SJSA1 (cell line): ENCODE data around the gene WDFY3. TPM values are rescaled to one million over a fixed set of nuclear protein-coding genes. Genes with fewer than 3 reads are reported as not detected.
"Not testable (repeated sequence)": the region's sequence is repeated elsewhere in the genome, so short reads cannot be mapped to it uniquely, and the experiment has no call there.

Experiments used
- DNase-seq, 2 experiments: peaks; one replicate each; pipeline ENCODE4 v3.0.0-alpha.2; 2015 to 2020; ENCODE audit warnings: low spot score in 2 of 2, low read depth in 1 of 2
- H3K27ac ChIP-seq: fragments of 250-450 bp; sonication (Bioruptor Pico); 2 replicates; pipeline ENCODE4 v1.5.1; 2020; ENCODE audit warnings: mild to moderate bottlenecking, moderate library complexity
- H3K27me3 ChIP-seq: fragments of 250-450 bp; sonication (Bioruptor Pico); replicated peaks from 2 replicates; pipeline ENCODE4 v1.5.1; 2020; ENCODE audit warnings: mild to moderate bottlenecking, moderate library complexity
- H3K36me3 ChIP-seq: fragments of 250-450 bp; sonication (Bioruptor Pico); 2 replicates; pipeline ENCODE4 v1.5.1; 2020; ENCODE audit warnings: mild to moderate bottlenecking
- H3K4me1 ChIP-seq: fragments of 250-450 bp; sonication (Bioruptor Pico); replicated peaks from 2 replicates; pipeline ENCODE4 v1.6.1; 2021; ENCODE audit warnings: mild to moderate bottlenecking
- H3K4me3 ChIP-seq: fragments of 250-450 bp; sonication (Bioruptor Pico); 2 replicates; pipeline ENCODE4 v1.5.1; 2020; ENCODE audit warnings: mild to moderate bottlenecking
- H3K9me3 ChIP-seq: fragments of 250-450 bp; sonication (Bioruptor Pico); replicated peaks from 2 replicates; pipeline ENCODE4 v1.5.1; 2020; ENCODE audit warnings: mild to moderate bottlenecking
- total RNA-seq: library from RNA; depleted of rRNA; stranded (reverse); fragments of >200 nt; shearing (Covaris generic); gene quantifications from 2 replicates; pipeline ENCODE4 v1.2.3, GENCODE V29; 2014

Gene WDFY3
- total RNA-seq, 1 experiment from 2014 or later: 49.7 TPM

DNA sequence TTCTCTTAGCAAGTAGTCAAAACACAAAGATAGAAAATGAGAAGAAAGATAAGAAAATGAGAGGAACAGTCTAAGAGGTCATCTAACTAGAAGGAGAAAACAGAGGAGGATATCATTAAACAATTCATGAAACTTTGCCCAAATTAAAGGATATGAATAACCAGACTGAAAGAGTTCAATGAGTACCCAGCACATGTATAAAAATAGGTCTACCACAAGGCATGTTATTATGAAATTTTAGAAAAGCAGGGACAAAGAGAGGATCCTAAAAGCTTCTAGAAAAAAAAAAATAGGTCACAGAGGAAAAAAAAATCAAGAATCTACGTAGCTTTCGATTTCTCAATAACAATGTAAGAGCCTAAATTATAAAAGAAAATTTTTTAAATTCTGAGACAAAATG is 118.5 kb downstream of the WDFY3 start:
- H3K4me3 ChIP-seq: no peak overlapping the region
- no peak for DNase-seq

DNA sequence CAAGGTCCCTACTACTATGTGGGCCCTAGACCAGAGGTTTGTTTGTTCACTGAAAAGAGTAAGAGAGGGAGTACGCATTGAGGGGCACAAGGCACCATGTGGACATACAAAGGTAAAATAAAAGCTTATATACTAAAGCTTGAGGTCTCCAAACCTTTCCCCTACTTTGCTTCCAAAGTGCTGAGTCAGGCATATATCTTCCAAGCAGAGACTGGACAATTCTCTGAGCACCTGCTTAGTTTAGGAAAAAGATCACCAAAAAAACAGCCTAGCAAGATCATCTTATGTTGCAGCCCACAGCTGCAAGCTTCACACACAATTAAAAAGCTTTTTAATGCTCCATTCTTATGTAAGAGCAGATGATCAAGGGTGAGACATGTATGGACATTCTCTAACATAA is 119.5 kb downstream of the WDFY3 start:
- Histone ChIP-seq H3K4me3 (no peak overlapping the region), H3K36me3 (peaks cover 40% of the 10 kb centered on the region), H3K27ac (no peak overlapping the region), H3K27me3 (no peaks in the 10 kb centered on the region), H3K4me1 (peaks cover 33% of the 10 kb centered on the region), H3K9me3 (no peaks in the 10 kb centered on the region)
- DNase-seq: no peak

More for the DNA sequence above, 118.5 kb downstream of the WDFY3 start:
- Histone ChIP-seq H3K27ac (no peak overlapping the region), H3K27me3 (no peaks in the 10 kb centered on the region), H3K4me1 (peaks cover 37% of the 10 kb centered on the region), H3K36me3 (peaks cover 40% of the 10 kb centered on the region), H3K9me3 (no peaks in the 10 kb centered on the region)

DNA sequence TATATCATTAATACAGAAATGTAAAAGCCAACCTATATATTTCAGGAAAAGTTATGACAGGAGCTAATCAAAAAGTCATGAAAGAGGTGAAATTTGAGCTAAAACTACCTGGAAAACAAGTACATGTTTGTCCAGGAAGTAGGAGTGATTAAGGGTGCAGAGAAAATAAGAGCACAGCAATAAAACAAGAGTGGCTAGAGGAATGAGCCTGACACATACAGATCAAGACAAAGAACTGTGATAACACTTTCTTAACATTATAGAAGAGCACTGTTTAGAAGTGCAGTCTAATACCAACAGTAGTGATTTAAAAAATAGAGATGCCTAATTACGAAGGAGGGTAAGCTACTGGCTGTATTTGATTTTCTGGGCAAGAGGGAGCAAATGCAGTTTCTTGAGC is 125.1 kb downstream of the WDFY3 start:
- H3K4me1 ChIP-seq: peaks cover 17% of the 10 kb centered on the region
- no peak overlapping the region for H3K4me3 ChIP-seq
- no peak for DNase-seq
- H3K36me3 ChIP-seq: peaks cover 39% of the 10 kb centered on the region
- H3K27me3 ChIP-seq: no peaks in the 10 kb centered on the region
- H3K9me3 ChIP-seq: no peaks in the 10 kb centered on the region
- no peak overlapping the region for H3K27ac ChIP-seq

DNA sequence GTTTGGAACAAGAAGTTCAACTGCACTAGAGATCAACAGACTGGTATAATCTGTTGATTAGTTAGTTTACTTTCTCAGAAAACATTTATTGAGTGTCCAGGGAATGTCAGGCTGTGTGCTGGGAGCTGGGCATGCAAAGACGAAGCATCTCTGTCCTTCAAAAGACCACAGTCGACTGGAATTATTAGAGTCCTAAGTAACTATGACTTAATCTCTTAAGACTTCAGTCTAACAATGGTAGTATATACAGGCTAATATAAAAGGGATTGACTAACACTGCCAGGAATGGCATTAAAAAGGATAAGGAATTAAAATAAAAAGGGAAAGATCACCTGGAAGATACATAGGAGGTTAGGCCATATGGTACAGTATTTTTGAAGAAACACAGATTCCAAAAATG is 128.7 kb downstream of the WDFY3 start:
- peak overlapping the region; percentile 36 for H3K27ac ChIP-seq
- peaks cover 41% of the 10 kb centered on the region for H3K36me3 ChIP-seq
- no peaks in the 10 kb centered on the region for H3K9me3 ChIP-seq
- H3K27me3 ChIP-seq: no peaks in the 10 kb centered on the region
- DNase-seq: peak in 1 of 2 experiments; percentile 54
- H3K4me3 ChIP-seq: no peak overlapping the region
- H3K4me1 ChIP-seq: peaks cover 17% of the 10 kb centered on the region

DNA sequence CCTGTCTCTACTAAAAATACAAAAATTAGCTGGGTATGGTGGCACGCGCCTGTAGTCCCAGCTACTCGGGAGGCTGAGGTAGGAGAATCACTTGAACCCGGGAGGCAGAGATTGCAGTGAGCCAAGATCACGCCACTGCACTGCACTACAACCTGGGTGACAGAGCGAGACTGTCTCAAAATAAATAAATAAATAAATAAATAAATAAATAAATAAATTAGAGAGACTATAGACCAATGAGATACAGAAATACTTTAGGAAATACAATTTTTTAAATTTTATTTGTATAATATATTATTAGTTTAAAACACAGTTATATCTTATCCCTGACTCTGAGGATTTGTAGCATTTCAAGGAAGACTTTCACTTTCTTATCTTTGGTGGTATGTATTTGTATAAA is 136.9 kb downstream of the WDFY3 start:
- H3K27me3 ChIP-seq, H3K4me3 ChIP-seq, H3K4me1 ChIP-seq, H3K9me3 ChIP-seq, H3K27ac ChIP-seq, DNase-seq: not testable (repeated sequence)
- H3K36me3 ChIP-seq: peaks cover 37% of the 10 kb centered on the region

DNA sequence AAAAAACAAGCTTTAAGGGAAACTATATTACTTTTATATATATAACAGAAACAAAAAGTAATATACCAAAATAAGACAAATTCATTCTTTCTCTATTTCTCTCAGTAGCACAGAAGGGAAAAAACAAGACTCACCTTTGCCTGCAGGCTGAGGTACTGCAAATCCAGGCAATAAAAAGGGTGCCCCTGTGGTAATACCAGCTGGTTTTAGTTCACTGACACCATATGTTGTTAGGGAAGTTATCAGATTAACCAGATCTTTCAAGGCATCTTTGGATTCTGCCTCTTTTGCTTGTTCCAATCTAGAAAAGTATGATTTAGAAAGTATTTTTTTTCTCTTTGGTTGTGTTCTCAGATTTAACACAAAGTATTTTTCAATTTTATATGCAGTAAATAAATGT is 139.8 kb downstream of the WDFY3 start:
- Histone ChIP-seq H3K4me1 (no peaks in the 10 kb centered on the region), H3K27ac (no peak overlapping the region), H3K27me3 (no peaks in the 10 kb centered on the region), H3K4me3 (no peak overlapping the region), H3K9me3 (no peaks in the 10 kb centered on the region), H3K36me3 (peaks cover 42% of the 10 kb centered on the region)
- no peak for DNase-seq

DNA sequence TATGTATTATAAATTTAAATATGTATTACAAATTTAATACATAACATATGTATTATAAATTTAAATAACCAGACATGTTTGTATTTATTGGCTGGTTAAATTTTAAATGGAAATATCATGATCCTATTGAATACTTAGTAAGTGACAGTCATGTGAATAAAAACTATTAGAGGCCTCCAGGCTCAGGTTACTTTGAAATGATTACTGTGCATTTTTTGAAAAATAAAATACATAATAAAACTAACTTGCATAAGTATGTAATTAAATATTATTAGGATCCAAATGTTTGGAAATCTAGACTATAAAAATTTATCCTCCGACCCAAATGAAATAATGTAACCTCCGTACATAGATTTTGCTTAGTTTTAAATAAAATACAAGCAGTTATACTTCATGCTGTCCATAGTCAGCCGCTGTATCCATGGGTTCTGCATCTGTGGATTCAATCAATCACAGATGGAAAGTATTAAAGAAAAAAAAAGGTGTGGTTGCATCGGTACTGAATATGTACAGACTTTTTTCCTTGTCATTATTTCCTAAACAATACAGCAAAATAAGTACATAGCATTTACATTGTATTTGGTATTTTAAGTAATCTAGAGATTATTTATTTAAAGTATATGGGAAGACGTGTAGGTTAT is 140.7 kb downstream of the WDFY3 start:
- Histone ChIP-seq H3K27me3 (no peaks in the 10 kb centered on the region), H3K4me1 (no peaks in the 10 kb centered on the region), H3K9me3 (no peaks in the 10 kb centered on the region), H3K27ac (no peak overlapping the region), H3K36me3 (peaks cover 47% of the 10 kb centered on the region), H3K4me3 (no peak overlapping the region)
- no peak for DNase-seq

DNA sequence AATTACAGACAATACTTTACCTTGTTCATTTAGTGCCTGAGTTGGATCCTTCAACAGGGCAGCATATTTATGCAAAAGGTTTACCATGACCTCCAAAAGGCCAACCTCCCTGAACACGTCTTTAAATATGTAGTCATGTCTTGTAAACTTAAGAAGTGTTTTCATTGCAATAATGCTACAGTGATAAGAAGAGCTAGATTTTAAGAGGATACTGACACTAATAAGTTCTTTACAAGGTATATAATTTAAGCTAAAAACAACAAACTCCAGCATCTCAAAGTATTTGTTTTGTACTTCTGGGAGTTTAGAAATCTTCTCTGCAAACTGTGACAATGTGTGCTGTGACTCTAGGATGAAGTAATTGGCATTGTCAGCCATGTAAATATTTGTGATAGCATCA is 145.4 kb downstream of the WDFY3 start:
- Histone ChIP-seq H3K4me1 (no peaks in the 10 kb centered on the region), H3K27me3 (no peaks in the 10 kb centered on the region), H3K27ac (no peak overlapping the region), H3K36me3 (peaks cover 48% of the 10 kb centered on the region), H3K4me3 (no peak overlapping the region), H3K9me3 (no peaks in the 10 kb centered on the region)
- DNase-seq: no peak

DNA sequence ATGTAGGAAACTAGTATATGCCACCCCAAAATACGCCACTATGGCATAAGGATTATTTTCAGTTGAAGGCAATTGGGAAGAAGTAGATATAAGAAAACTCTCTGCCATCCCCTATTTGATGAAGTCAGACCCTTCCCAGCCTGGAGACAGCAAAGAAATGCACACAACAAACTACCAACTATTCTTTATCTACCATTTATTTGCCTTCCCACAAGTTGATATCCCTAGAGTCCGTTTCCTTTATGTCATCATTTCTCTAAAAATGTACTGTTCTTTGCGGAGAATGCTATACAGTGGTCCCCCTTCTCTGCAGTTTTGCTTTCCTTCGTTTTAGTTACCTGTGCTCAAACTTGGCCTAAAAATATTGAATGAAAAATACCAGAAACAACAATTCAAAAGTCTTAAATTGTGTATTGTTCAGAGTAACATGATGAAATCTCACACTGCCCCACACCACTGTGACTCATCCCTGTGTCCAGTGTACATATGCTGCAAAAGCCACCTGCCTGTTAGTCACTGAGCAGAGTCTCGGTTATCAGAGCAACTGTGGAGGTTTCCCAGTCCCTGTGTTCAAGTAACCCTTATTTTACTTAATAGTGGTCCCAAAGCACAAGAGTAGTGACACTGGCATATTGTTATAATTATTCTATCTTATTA is 152.3 kb downstream of the WDFY3 start:
- H3K4me1 ChIP-seq: peaks cover 3% of the 10 kb centered on the region; the same call in 1 of the 2 replicates
- DNase-seq: peak; percentile 12 to 50
- no peak overlapping the region for H3K4me3 ChIP-seq
- H3K27me3 ChIP-seq: no peaks in the 10 kb centered on the region
- H3K9me3 ChIP-seq: no peaks in the 10 kb centered on the region
- H3K27ac ChIP-seq: no peak overlapping the region
- H3K36me3 ChIP-seq: peaks cover 48% of the 10 kb centered on the region

DNA sequence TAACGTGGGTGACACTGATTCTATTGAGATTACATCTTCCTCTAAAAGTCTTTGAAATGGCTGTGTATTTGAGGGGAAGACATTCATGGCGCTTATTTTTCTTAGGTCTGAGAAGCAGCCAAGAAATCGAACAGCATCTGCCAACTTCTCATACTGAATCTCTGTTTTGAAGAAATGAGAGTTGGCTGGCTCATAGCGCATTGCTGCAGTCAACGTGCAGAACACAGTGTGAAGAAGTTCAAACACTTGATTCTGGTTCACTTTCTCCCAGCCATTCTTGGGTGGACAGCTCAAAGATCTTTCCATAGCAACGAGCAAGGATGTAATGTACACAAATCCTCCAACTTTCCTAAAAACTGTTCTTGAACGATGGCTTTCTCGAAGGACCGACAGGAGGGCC is 156.5 kb downstream of the WDFY3 start:
- H3K27me3 ChIP-seq: no peaks in the 10 kb centered on the region
- no peak overlapping the region for H3K27ac ChIP-seq
- H3K4me1 ChIP-seq: peaks cover 3% of the 10 kb centered on the region; the same call in 1 of the 2 replicates
- no peaks in the 10 kb centered on the region for H3K9me3 ChIP-seq
- H3K4me3 ChIP-seq: no peak overlapping the region
- no peak for DNase-seq
- peaks cover 39% of the 10 kb centered on the region for H3K36me3 ChIP-seq

DNA sequence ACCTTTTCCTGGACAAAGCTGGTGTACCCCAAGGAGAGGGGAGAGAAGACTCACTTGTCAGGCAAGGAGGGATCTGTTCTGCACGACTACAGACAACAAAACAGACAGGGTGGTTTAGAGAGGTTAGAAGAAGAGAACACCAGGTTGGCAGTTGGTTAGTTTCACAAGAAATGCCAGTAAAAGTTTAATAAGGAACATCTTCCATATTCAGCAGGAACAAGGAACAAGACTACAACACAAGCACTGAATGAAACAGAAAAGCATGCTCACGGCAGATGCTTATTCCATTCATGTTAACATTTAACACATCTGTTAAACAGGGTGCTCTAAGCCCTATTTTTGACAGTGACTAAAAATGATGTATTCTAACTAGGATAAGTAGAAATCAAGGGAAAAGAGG is 158.2 kb downstream of the WDFY3 start:
- peaks cover 29% of the 10 kb centered on the region for H3K36me3 ChIP-seq
- no peak overlapping the region for H3K4me3 ChIP-seq
- no peaks in the 10 kb centered on the region for H3K27me3 ChIP-seq
- H3K27ac ChIP-seq: no peak overlapping the region
- no peak for DNase-seq
- H3K4me1 ChIP-seq: no peaks in the 10 kb centered on the region
- H3K9me3 ChIP-seq: no peaks in the 10 kb centered on the region

DNA sequence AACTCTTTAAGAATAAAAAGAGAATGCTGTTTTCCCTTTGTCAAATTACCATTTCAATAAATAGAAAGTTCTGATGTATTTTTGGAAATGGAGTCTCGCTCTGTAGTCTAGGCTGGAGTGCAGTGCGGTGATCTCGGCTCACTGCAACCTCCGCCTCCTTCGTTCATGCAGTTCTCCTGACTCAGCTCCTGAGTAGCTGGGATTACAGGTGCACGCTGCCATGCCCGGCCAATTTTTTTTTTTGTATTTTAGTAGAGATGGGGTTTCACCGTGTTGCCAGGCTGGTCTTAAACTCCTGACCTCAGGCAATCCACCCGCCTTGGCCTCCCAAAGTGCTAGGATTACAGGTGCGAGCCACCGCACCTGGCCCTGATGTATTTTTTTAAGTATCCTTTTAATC is 159.9 kb downstream of the WDFY3 start:
- H3K27me3 ChIP-seq, DNase-seq, H3K27ac ChIP-seq, H3K4me1 ChIP-seq, H3K4me3 ChIP-seq, H3K9me3 ChIP-seq: not testable (repeated sequence)
- H3K36me3 ChIP-seq: peaks cover 37% of the 10 kb centered on the region

DNA sequence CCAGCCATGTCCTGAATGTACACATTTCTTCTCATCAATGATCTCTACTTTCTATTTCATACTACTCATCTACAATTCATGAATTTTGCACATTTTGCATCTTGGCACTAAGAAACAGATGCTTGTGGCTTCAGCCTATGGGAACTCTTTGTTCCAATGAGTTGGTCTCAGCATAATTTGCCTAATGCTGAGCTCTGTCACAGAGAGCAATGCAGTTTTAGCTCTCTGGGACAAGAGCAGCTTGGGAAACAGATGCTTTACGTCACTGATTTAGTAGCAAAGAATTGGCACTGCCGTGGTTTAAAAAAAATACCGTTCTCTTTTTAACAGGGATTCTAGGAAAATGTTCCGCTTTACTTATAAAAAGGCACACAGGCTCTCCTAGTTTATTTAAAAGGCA is 162.4 kb downstream of the WDFY3 start:
- no peak overlapping the region for H3K4me3 ChIP-seq
- no peak for DNase-seq
- no peaks in the 10 kb centered on the region for H3K9me3 ChIP-seq
- H3K36me3 ChIP-seq: peaks cover 38% of the 10 kb centered on the region
- H3K4me1 ChIP-seq: no peaks in the 10 kb centered on the region
- H3K27me3 ChIP-seq: no peaks in the 10 kb centered on the region
- no peak overlapping the region for H3K27ac ChIP-seq

DNA sequence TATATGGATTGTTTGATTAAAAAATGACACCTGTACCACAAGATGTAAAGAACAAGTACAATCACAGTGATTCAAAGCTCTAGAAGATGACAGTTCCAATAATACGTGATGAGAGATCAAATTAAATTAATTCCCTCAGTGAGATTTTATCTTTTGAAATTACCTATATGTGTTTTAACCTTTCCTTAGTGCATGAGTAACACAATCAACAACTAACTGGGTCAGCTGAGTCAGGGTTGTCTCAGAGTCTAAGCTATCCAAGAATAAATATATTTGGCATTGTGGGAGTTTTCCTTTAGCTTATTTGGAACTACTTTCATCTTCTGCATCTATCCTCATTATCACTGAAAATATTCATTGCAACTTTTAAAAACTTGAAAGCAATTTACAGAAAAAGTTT is 162.8 kb downstream of the WDFY3 start:
- Histone ChIP-seq H3K27me3 (no peaks in the 10 kb centered on the region), H3K4me3 (no peak overlapping the region), H3K9me3 (no peaks in the 10 kb centered on the region), H3K4me1 (no peaks in the 10 kb centered on the region), H3K27ac (no peak overlapping the region), H3K36me3 (peaks cover 36% of the 10 kb centered on the region)
- no peak for DNase-seq

DNA sequence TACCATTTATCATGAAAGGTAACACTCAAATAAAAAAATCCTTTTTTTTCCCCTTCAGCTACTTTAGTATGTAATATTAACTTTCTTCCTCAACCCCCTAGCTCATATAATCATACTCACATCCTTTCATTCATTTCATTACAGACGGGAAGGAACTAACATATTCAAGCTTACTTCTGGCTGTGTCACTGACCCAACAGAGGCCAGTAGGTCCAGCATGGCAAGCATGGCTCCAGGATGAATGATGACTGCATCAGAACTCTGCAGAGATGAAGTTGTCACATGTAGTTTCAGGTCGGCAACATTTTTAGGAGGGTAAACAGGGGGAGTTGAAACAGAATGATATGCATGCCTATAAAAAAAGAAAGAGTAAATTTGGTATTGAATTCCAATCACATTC is 163.4 kb downstream of the WDFY3 start:
- Histone ChIP-seq H3K4me3 (no peak overlapping the region), H3K9me3 (no peaks in the 10 kb centered on the region), H3K27me3 (no peaks in the 10 kb centered on the region), H3K4me1 (no peaks in the 10 kb centered on the region), H3K27ac (no peak overlapping the region), H3K36me3 (peaks cover 32% of the 10 kb centered on the region)
- no peak for DNase-seq
